GM13977 (cell line): ENCODE data around the gene CEP170B.

Source experiments
- DNase-seq: peaks from one replicate; pipeline ENCODE4 v3.0.0; 2012; ENCODE audit warnings: low spot score
- CTCF ChIP-seq: IDR thresholded peaks from 2 replicates; pipeline ENCODE4 v1.5.1; 2012; ENCODE audit warnings: mild to moderate bottlenecking, control low read depth; ENCODE audit not compliant: insufficient read depth; ENCODE audit errors: extremely low read depth, missing control alignments
- in situ Hi-C: fragments of 300-500 bp; cut with MboI; formaldehyde crosslinking; loops from one replicate; pipeline ENCODE4 v1.12.0; 2022; ENCODE audit warnings: low sequenced_read_pairs, low pct_unique_long_range_greater_than_20kb, mixed read lengths, inconsistent platforms; ENCODE audit not compliant: unreplicated experiment

CEP170B gene

GRCh38 chr14:104875412-104875751, 10.3 kb downstream of the CEP170B start:
- no peak for DNase-seq
- in situ Hi-C loops: no loop called here
- no peak for TF ChIP-seq CTCF

GRCh38 chr14:104875811-104876210, 10.7 kb downstream of the CEP170B start:
- no peak for TF ChIP-seq CTCF
- DNase-seq: no peak
- in situ Hi-C loops: no loop called here

- DNase-seq: peak; percentile 81
- TF ChIP-seq CTCF: no peak
- in situ Hi-C loops: no loop called here
Observed at GRCh38 chr14:104876251-104876699, 11.2 kb downstream of the CEP170B start.

- TF ChIP-seq CTCF: no peak
- no peak for DNase-seq
- in situ Hi-C loops: no loop called here
Observed at GRCh38 chr14:104877066-104877805, 12.2 kb downstream of the CEP170B start.

- no peak for DNase-seq
- TF ChIP-seq CTCF: no peak
- in situ Hi-C loops: no loop called here
Observed at GRCh38 chr14:104877806-104878550, 12.9 kb downstream of the CEP170B start.

- TF ChIP-seq CTCF: no peak
- in situ Hi-C loops: no loop called here
- no peak for DNase-seq
Observed at GRCh38 chr14:104878582-104878981, 13.5 kb downstream of the CEP170B start.
